Erythroblast (primary cell): ENCODE data around the gene SLC6A14.

Source experiments
- DNase-seq, 2 experiments: peaks; one replicate each; lab custom pipeline; 2025; lab: John Stamatoyannopoulos, UW
- GATA1 ChIP-seq: IDR thresholded peaks from 2 replicates; pipeline ENCODE4 v1.6.1; 2011; ENCODE audit warnings: low read depth, mild to moderate bottlenecking, control low read depth, low read length, moderate library complexity
- POLR2A ChIP-seq: IDR thresholded peaks from 2 replicates; pipeline ENCODE4 v1.6.1; 2011; ENCODE audit warnings: mild to moderate bottlenecking, low read length

SLC6A14 gene, protein sequence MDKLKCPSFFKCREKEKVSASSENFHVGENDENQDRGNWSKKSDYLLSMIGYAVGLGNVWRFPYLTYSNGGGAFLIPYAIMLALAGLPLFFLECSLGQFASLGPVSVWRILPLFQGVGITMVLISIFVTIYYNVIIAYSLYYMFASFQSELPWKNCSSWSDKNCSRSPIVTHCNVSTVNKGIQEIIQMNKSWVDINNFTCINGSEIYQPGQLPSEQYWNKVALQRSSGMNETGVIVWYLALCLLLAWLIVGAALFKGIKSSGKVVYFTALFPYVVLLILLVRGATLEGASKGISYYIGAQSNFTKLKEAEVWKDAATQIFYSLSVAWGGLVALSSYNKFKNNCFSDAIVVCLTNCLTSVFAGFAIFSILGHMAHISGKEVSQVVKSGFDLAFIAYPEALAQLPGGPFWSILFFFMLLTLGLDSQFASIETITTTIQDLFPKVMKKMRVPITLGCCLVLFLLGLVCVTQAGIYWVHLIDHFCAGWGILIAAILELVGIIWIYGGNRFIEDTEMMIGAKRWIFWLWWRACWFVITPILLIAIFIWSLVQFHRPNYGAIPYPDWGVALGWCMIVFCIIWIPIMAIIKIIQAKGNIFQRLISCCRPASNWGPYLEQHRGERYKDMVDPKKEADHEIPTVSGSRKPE

DNA sequence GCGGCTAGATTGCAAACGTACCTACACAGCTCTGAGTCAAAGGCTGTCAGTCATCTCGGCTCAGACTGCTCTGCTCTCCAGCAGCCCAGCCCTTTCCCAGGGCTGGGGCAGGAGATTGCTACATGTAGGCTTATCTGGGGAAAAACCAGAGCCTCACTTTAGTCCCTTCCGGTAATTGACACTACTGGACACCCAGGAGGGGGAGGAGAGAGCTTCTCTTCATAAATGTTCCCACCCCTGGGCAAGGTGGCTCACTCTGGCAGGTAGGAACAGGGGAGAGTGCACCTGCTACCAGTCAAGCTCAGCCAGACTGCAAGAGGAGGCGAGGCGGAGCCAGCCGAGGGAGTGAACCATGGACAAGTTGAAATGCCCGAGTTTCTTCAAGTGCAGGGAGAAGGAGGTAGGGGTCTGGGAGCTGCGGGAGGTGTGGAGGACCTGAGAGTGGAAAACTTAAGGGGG lies at the start of gene SLC6A14:
Gene SLC6A14 (plus strand): TSS at position 249 of the 459 bp plus-strand sequence. CDS start 104 bp downstream, at position 353.
- TF ChIP-seq GATA1 (no peak), POLR2A (no peak)
- DNase-seq = no peak

DNA sequence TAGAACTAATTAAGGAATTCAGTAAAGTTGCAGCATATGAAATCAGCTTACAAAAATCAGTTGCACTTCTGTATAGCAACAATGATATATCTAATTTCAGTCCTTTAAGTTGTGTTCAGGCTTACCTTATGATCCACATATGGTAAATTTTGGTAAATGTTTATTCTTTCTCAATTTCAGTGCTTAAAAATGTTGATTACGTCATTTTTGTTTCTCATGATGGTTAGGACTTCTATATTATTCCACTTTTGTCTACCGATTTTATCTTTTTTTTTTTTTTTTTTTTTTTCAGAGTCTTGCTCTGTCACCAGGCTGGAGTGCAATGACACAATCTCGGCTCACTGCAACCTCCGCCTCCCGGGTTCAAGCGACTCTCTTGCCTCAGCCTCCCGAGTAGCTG lies 40.7 kb upstream of the SLC6A14 start:
- no peak for DNase-seq
- no peak for TF ChIP-seq POLR2A
- TF ChIP-seq GATA1 = no peak

DNA sequence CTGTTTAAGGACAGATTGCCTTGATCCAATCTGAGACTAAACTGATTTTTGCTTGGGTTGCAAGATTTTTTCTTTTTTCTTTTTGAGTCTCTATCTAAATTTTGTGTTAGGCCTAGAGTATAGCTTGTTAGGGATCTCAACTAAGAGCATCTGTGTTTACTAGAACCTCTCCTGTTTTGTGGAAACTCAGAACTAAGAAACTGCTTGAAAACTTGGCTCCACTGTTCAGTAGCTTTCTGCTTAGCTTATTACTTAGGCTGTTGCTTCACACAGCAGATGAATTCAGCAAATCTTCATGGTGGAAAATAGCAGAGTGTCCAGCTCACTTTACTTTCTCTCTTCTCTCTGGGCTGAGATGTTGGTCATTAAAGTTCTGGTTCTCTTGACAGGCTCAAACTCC lies 36.7 kb upstream of the SLC6A14 start:
- no peak for TF ChIP-seq POLR2A
- no peak for TF ChIP-seq GATA1
- DNase-seq = no peak

DNA sequence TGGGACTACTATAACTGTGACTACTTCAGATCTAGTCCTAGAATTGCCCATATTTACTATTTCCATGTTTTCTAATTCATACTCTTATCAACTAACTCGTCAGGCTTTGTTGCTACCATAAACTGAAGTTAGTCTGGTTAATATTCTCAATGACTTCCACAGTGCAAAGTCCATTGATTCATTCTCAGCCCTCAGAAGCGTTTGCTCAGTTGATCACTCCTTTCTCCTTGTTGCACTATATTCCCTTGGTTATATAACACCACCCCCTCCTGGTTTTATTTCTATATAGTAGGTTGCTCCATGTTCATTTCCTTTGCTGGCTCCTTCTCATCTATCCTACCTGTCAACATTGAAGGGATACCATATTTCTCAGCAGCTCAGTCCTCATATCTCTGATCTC lies 27.2 kb upstream of the SLC6A14 start:
- TF ChIP-seq POLR2A (no peak), GATA1 (no peak)
- no peak for DNase-seq

DNA sequence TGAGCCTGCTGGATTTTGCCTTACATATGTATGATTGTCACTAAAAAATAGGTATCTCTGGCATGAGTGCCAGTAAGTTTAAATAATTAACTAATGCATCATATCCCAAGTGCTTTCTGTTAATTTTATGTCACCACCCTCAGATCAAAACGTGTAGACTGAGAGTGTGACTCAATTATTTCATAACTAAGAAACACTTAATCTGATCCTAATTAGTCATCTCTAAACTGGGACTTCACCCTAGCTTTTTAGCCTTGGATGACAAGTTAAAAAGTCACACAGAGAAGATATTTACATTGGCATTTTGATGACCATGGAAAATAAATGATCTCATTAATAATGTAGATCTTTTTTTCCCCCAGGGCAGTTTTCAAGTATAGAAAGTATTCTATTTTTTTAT lies 23.1 kb upstream of the SLC6A14 start:
- no peak for DNase-seq
- TF ChIP-seq POLR2A (no peak), GATA1 (no peak)

GRCh38 chrX:116417214-116417613 lies 19.2 kb upstream of the SLC6A14 start:
- TF ChIP-seq GATA1 (no peak), POLR2A (no peak)
- DNase-seq = no peak

DNA sequence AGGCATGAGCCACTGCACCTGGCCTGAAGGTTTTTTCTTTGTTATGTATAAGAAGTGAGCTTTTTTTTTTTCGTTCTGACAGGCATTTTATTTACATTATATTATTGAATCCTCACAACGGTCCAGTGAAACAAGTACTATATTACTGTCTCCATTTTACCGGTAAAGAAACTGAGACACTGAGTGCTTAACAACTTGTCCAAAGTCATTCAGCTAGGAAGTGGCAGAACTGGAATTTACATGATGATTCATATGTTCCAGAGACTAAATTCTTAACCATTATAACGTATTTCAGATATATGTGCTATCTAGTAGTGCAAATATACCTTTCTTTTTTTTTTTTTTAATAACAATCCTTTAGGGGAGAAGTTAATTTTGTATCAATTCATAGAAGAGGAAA lies 18.4 kb upstream of the SLC6A14 start:
- DNase-seq = no peak

DNA sequence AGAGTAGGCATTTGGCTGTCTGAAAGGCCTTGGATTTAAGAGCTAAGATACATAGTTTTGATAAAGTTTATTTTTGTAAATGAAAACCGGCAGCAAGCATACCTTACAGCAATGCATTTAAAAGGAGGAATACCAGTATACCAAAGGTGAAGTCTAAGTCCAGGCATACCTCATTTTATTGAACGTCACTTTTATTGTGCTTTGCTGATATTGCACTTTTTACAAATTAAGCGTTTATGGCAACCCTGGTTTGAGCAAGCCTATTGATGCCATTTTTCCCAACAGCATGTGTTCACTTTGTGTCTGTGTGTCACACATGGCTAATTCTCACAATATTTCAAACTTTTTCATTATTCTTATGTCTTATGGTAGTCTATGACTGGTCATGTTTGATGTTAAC lies 8.4 kb upstream of the SLC6A14 start:
- no peak for DNase-seq
- no peak for TF ChIP-seq GATA1
- TF ChIP-seq POLR2A = no peak

More for the DNA sequence above, 18.4 kb upstream of the SLC6A14 start:
- TF ChIP-seq POLR2A = no peak
- TF ChIP-seq GATA1 = no peak

GRCh38 chrX:116435597-116435996 lies 809 bp upstream of the SLC6A14 start:
- DNase-seq = no peak
- TF ChIP-seq GATA1 = no peak
- TF ChIP-seq POLR2A = no peak

GRCh38 chrX:116449156-116449555 lies 12.8 kb downstream of the SLC6A14 start:
- DNase-seq = no peak

DNA sequence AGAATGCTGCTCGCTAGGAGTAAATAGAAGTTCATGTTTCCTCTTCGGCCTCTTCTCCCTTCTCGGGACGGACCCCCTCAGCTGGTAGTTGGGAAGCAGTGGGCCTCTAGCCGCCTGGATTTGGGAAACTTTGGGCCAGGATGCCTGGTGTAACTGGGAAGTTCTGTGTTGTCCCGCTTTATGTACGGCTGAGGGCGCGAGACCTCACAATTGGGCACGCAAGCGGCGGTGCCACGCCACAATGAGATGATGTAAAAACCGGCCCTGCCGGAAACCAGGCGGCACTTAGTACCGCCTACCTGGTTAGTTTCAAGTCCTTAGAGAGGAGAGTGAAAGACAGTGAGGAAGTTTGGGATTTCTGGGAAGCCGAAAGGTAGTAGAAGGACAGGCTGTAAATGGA lies 26.4 kb downstream of the SLC6A14 start, which contains the start of gene CT83:
Gene CT83 (minus strand): TSS at position 155 of the 400 bp plus-strand sequence. CDS start 120 bp downstream, at position 35.
- TF ChIP-seq POLR2A = no peak
- no peak for DNase-seq

More at GRCh38 chrX:116449156-116449555, 12.8 kb downstream of the SLC6A14 start:
- TF ChIP-seq GATA1 = no peak
- TF ChIP-seq POLR2A = no peak

- no peak for DNase-seq
- no peak for TF ChIP-seq POLR2A
- TF ChIP-seq GATA1 = no peak
Observed at GRCh38 chrX:116480059-116480458, 43.7 kb downstream of the SLC6A14 start.

- no peak for DNase-seq
- TF ChIP-seq GATA1 (no peak), POLR2A (no peak)
Observed at GRCh38 chrX:116490104-116490503, 53.7 kb downstream of the SLC6A14 start.

DNA sequence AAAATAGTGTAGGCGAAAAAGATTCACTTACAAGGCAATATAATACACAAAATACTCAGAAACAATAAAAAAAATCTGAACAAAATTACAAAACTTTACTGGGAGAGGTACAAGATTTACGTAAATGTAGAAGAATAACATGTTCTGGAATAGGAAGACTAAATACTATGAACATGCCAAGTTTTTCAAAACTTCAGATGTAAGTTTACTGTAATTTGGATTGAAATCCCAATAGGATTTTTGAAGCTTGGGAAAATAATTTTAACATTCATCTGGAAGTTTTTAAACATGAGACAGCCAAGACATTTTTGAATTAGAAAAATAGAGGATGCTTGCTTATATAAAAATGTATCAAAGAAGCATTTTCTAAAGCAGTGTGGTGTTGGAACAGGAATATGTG lies 56.9 kb downstream of the SLC6A14 start:
- no peak for DNase-seq
- TF ChIP-seq GATA1 (no peak), POLR2A (no peak)
